HFFc6 (cell line): ENCODE results near the gene DLG5. TPM values are rescaled to one million over a fixed set of nuclear protein-coding genes. Genes with fewer than 3 reads are reported as not detected.

Experiments used
- DNase-seq: peaks from one replicate; pipeline ENCODE4 v3.0.0-alpha.2; 2018
- H3K27ac Mint-ChIP-seq: 2 replicates; pipeline ENCODE4 v1.8.0; 2020; ENCODE audit warnings: mild to moderate bottlenecking, mixed read lengths
- H3K27me3 Mint-ChIP-seq: 2 replicates; pipeline ENCODE4 v1.8.0; 2021; ENCODE audit warnings: mild to moderate bottlenecking, moderate library complexity, mixed read lengths; ENCODE audit not compliant: insufficient read depth
- H3K36me3 Mint-ChIP-seq: 2 replicates; pipeline ENCODE4 v1.8.0; 2021; ENCODE audit warnings: low read depth, mixed read lengths
- H3K4me1 Mint-ChIP-seq: 2 replicates; pipeline ENCODE4 v1.8.0; 2020; ENCODE audit warnings: low read depth, mixed read lengths
- H3K4me3 Mint-ChIP-seq: 2 replicates; pipeline ENCODE4 v1.8.0; 2020; ENCODE audit warnings: mild to moderate bottlenecking, moderate library complexity, mixed read lengths
- H3K9me3 Mint-ChIP-seq: 2 replicates; pipeline ENCODE4 v1.8.0; 2020; ENCODE audit warnings: mild to moderate bottlenecking, mixed read lengths
- CTCF ChIP-seq: fragments of 200-600 bp; sonication (generic); IDR thresholded peaks from 2 replicates; pipeline ENCODE4 v1.5.0; 2021; ENCODE audit warnings: antibody characterized with exemption, mild to moderate bottlenecking
- total RNA-seq, 6 experiments: library from RNA; stranded (reverse); fragmentation: NEBNext Ultra II Directional; extraction: Animal tissue kit (Norgen Biotek cat#: 25700); gene quantifications; 2 replicates in 1 of 6; 3 replicates in 5 of 6; pipeline ENCODE4 v1.2.3, GENCODE V29; 2021

DLG5 gene
- total RNA-seq, 6 experiments from 2014 or later, result 48.2 to 52.9 (median 49.7) TPM

DNA sequence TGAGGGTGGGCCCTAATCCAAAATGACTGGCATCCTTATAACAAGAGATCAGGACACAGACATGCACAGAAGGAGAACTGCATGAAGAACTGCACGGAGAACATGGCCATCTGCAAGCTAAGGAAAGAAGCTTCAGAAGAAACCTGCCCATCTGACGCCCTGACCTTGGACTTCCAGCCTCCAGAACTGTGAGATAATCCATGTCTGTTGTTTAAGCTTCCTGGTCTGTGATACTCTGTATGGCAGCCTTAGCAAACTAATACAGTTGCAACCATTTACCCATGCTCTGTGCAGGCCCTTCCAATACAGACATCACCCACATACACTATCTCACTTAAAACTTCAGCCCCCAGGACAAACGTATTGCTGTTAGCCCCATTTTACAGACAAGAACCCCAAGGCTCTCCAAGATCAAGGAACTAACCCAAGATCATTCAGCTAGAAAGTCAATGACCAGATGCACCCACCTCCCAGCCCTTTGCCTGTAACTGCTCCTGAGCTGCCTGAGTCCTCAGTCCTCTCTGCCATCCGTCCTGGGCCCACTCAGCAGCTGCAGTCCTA lies 39.7 kb downstream of the DLG5 start:
- Mint-ChIP-seq H3K4me3 (peak overlapping the region; percentile 79), H3K9me3 (no peaks in the 10 kb centered on the region), H3K27ac (peak overlapping the region; percentile 79), H3K36me3 (no peaks in the 10 kb centered on the region), H3K27me3 (peaks cover 3% of the 10 kb centered on the region; the same call in 1 of the 2 replicates), H3K4me1 (peaks cover 62% of the 10 kb centered on the region)
- DNase-seq, result no peak
- TF ChIP-seq CTCF, result no peak

- Mint-ChIP-seq H3K27ac (no peak overlapping the region), H3K27me3 (0 out of 2 replicates have a peak, but pooled peaks cover 1% of the 10 kb centered on the region), H3K4me3 (no peak overlapping the region), H3K9me3 (no peaks in the 10 kb centered on the region), H3K4me1 (peaks cover 56% of the 10 kb centered on the region), H3K36me3 (peaks cover 6% of the 10 kb centered on the region)
- no peak for DNase-seq
- TF ChIP-seq CTCF, result no peak
Observed at GRCh38 chr10:77884181-77884580, 42.4 kb downstream of the DLG5 start.

DNA sequence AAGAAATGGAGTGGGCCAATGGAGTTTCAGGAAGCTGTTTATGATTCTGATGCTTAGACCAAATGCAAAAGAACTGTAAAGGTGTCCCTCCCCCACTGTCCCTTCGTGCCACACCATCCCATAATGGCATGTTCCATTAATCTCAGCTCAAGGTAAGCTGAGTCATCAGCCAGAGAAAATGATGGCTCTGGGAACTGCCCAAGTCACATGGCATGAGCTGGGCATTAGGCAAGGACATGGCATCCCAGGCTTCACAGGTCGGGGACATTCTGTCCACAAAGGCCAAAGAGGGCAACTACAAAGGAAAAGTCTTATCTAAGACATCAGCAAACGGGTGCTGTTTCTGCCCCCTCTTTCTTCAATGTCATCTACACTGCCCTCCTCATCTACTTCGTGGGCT lies 44.9 kb downstream of the DLG5 start:
- H3K4me1 Mint-ChIP-seq, result peaks cover 53% of the 10 kb centered on the region

GRCh38 chr10:77881222-77881621 lies 45.3 kb downstream of the DLG5 start:
- no peak overlapping the region for H3K27ac Mint-ChIP-seq
- H3K4me3 Mint-ChIP-seq, result no peak overlapping the region
- DNase-seq, result no peak
- H3K36me3 Mint-ChIP-seq, result peaks cover 6% of the 10 kb centered on the region
- H3K4me1 Mint-ChIP-seq, result peaks cover 52% of the 10 kb centered on the region
- TF ChIP-seq CTCF, result no peak
- no peaks in the 10 kb centered on the region for H3K9me3 Mint-ChIP-seq
- 0 out of 2 replicates have a peak, but pooled peaks cover 1% of the 10 kb centered on the region for H3K27me3 Mint-ChIP-seq

More for the DNA sequence above, 44.9 kb downstream of the DLG5 start:
- 0 out of 2 replicates have a peak, but pooled peaks cover 1% of the 10 kb centered on the region for H3K27me3 Mint-ChIP-seq
- peaks cover 6% of the 10 kb centered on the region for H3K36me3 Mint-ChIP-seq
- no peak for DNase-seq
- no peak overlapping the region for H3K4me3 Mint-ChIP-seq
- no peak for TF ChIP-seq CTCF
- H3K27ac Mint-ChIP-seq, result no peak overlapping the region
- H3K9me3 Mint-ChIP-seq, result no peaks in the 10 kb centered on the region

- Mint-ChIP-seq H3K27ac (no peak overlapping the region), H3K4me3 (no peak overlapping the region), H3K27me3 (no peaks in the 10 kb centered on the region), H3K36me3 (peaks cover 6% of the 10 kb centered on the region), H3K9me3 (no peaks in the 10 kb centered on the region), H3K4me1 (peaks cover 53% of the 10 kb centered on the region)
- DNase-seq, result no peak
- no peak for TF ChIP-seq CTCF
Observed at GRCh38 chr10:77879710-77880109, 46.8 kb downstream of the DLG5 start.
